ENCODE data around the gene CCR5.
"Not testable (repeated sequence)": the region's sequence is repeated elsewhere in the genome, so short reads cannot be mapped to it uniquely, and the experiment has no call there.

The CCR5 gene

GRCh38 chr3:46370839-46371518, at the start of gene CCR5:
TSS of gene CCR5 (plus strand) at chr3:46370946. CDS start at chr3:46372903, 1,957 bp downstream.
- no peak for DNase-seq

GRCh38 chr3:46321461-46322104, 49.2 kb upstream of the CCR5 start:
- DNase-seq, result no peak

- no peak for DNase-seq
These were observed 46.7 kb upstream of the CCR5 start for GRCh38 chr3:46324036-46324435.

- no peak for DNase-seq
These were observed 45.0 kb upstream of the CCR5 start for GRCh38 chr3:46325645-46326300.

GRCh38 chr3:46330676-46331075, 40.1 kb upstream of the CCR5 start:
- not testable (repeated sequence) for DNase-seq

- no peak for DNase-seq
These were observed 35.8 kb upstream of the CCR5 start for GRCh38 chr3:46334741-46335478.

- DNase-seq, result no peak
These were observed 35.2 kb upstream of the CCR5 start for GRCh38 chr3:46335541-46335940.

GRCh38 chr3:46337911-46338310, 32.8 kb upstream of the CCR5 start:
- no peak for DNase-seq

- no peak for DNase-seq
These were observed 31.9 kb upstream of the CCR5 start for GRCh38 chr3:46338840-46339239.

GRCh38 chr3:46344476-46344875, 26.3 kb upstream of the CCR5 start:
- no peak for DNase-seq

- DNase-seq, result no peak
These were observed 21.8 kb upstream of the CCR5 start for GRCh38 chr3:46348823-46349482.

GRCh38 chr3:46349484-46350261, 21.1 kb upstream of the CCR5 start:
- DNase-seq, result no peak

GRCh38 chr3:46350262-46350565, 20.5 kb upstream of the CCR5 start:
- no peak for DNase-seq

GRCh38 chr3:46351646-46352045, 19.1 kb upstream of the CCR5 start:
- no peak for DNase-seq

- no peak for DNase-seq
These were observed 17.7 kb upstream of the CCR5 start for GRCh38 chr3:46353090-46353489.

- DNase-seq, result no peak
These were observed 16.9 kb upstream of the CCR5 start, which contains the start of gene CCR2 for GRCh38 chr3:46353647-46354410. TSS of gene CCR2 (plus strand) at chr3:46354111. CDS start at chr3:46357528, 3,417 bp downstream.

- DNase-seq, result no peak
These were observed 16.3 kb upstream of the CCR5 start for GRCh38 chr3:46354478-46354877.

- DNase-seq, result no peak
These were observed 15.8 kb upstream of the CCR5 start for GRCh38 chr3:46354984-46355383.

GRCh38 chr3:46356276-46356675, 14.5 kb upstream of the CCR5 start:
- no peak for DNase-seq

- no peak for DNase-seq
These were observed 13.8 kb upstream of the CCR5 start for GRCh38 chr3:46356909-46357308.

- no peak for DNase-seq
These were observed 12.3 kb upstream of the CCR5 start for GRCh38 chr3:46358466-46358865.
